Fibroblast of lung (primary cell): ENCODE measurements around the gene KNTC1. TPM values are rescaled to one million over a fixed set of nuclear protein-coding genes. Genes with fewer than 3 reads are reported as not detected.
A peak's percentile ranks its signal among the peaks of the same experiment; 100 is the strongest.

Experiments
- DNase-seq, 2 donors: peaks; one replicate each; pipeline versions ENCODE4 v3.0.0 to v3.0.0-alpha.2; 2010; ENCODE audit warnings: low read depth in 2 of 2
- H2AFZ ChIP-seq: 2 replicates; pipeline ENCODE4 v1.5.1; 2012; ENCODE audit warnings: low read length, control low read depth, inconsistent platforms
- H3K27ac ChIP-seq: 2 replicates; pipeline ENCODE4 v1.5.1; 2011; ENCODE audit warnings: low read length, control low read depth; ENCODE audit not compliant: insufficient read depth
- H3K27me3 ChIP-seq: 2 replicates; pipeline ENCODE4 v1.5.1; 2011; ENCODE audit warnings: mild to moderate bottlenecking, low read length; ENCODE audit not compliant: control insufficient read depth, insufficient read depth
- H3K36me3 ChIP-seq: 2 replicates; pipeline ENCODE4 v1.5.1; 2011; ENCODE audit warnings: low read length; ENCODE audit not compliant: control insufficient read depth, insufficient read depth
- H3K4me1 ChIP-seq: 2 replicates; pipeline ENCODE4 v1.5.1; 2011; ENCODE audit warnings: low read length; ENCODE audit not compliant: control insufficient read depth, insufficient read depth; ENCODE audit errors: extremely low read depth
- H3K4me2 ChIP-seq: 2 replicates; pipeline ENCODE4 v1.5.1; 2011; ENCODE audit warnings: low read length, control low read depth; ENCODE audit not compliant: insufficient read depth; ENCODE audit errors: extremely low read depth
- H3K4me3 ChIP-seq, 4 experiments: fragments of 200-600 bp in 1 of 4; sonication (generic) in 1 of 4; replicated peaks in 1 of 4; 2 replicates each; pipeline ENCODE4 v1.5.1; 2011 to 2016; ENCODE audit warnings: low read length in 4 of 4, low read depth in 3 of 4, mild to moderate bottlenecking in 3 of 4, control low read depth in 2 of 4, inconsistent platforms in 1 of 4, mixed read lengths in 1 of 4; ENCODE audit not compliant: insufficient read depth in 1 of 4; ENCODE audit errors: control extremely low read depth in 1 of 4
- H3K79me2 ChIP-seq: 2 replicates; pipeline ENCODE4 v1.5.1; 2012; ENCODE audit warnings: mild to moderate bottlenecking, low read length, inconsistent platforms; ENCODE audit not compliant: control insufficient read depth, insufficient read depth
- H3K9ac ChIP-seq: 2 replicates; pipeline ENCODE4 v1.5.1; 2011; ENCODE audit warnings: mild to moderate bottlenecking, low read length, control low read depth; ENCODE audit not compliant: insufficient read depth
- H3K9me3 ChIP-seq: 2 replicates; pipeline ENCODE4 v1.5.1; 2012; ENCODE audit warnings: low read depth, low read length; ENCODE audit not compliant: control insufficient read depth, insufficient read depth
- H4K20me1 ChIP-seq: 2 replicates; pipeline ENCODE4 v1.5.1; 2011; ENCODE audit warnings: low read length; ENCODE audit not compliant: control insufficient read depth, insufficient read depth; ENCODE audit errors: extremely low read depth
- CTCF ChIP-seq, 2 donors: IDR thresholded peaks in 1 of 2; conservative IDR thresholded peaks in 1 of 2; 1 replicate in 1 of 2; 2 replicates in 1 of 2; pipeline ENCODE4 v1.5.1; 2011 to 2012; ENCODE audit warnings: low read length in 2 of 2, control low read depth in 1 of 2, inconsistent platforms in 1 of 2, low read depth in 1 of 2, mild to moderate bottlenecking in 1 of 2
- EZH2 ChIP-seq: IDR thresholded peaks from 2 replicates; pipeline ENCODE4 v1.5.1; 2012; ENCODE audit warnings: low read length, control low read depth, mild to moderate bottlenecking; ENCODE audit errors: missing control alignments
- polyA plus RNA-seq, 2 donors: library from polyadenylated mRNA; depleted of rRNA in 1 of 2; stranded (reverse) in 1 of 2; unstranded in 1 of 2; fragments of >200 nt; gene quantifications; 2 replicates each; pipeline ENCODE4 v1.2.1, GENCODE V29; 2011 to 2012; ENCODE audit warnings: missing spikeins in 1 of 2
- total RNA-seq: library from RNA; depleted of rRNA; stranded (reverse); fragments of >200 nt; gene quantifications from 2 replicates; pipeline ENCODE4 v1.2.1, GENCODE V29; 2014

KNTC1 gene
- total and polyA plus RNA-seq, 2 donors (not counting 1 experiment from before 2014, with no cell fraction given): 11.0 to 14.4 TPM

- no peaks in the 10 kb centered on the region for H4K20me1 ChIP-seq
Observed at GRCh38 chr12:122659579-122659978, 132.5 kb downstream of the KNTC1 start.

GRCh38 chr12:122661246-122661645 lies 134.2 kb downstream of the KNTC1 start:
- H3K9ac ChIP-seq: no peak overlapping the region
- H4K20me1 ChIP-seq: no peaks in the 10 kb centered on the region
- TF ChIP-seq EZH2 (no peak), CTCF (conservative IDR thresholded peaks at IDR 0.05 in 1 of 2, IDR thresholded peaks at IDR 0.05 in 1 of 2; ENCODE audit: low read depth in 1 of 2, low read length in 2 of 2) (no peak)
- no peaks in the 10 kb centered on the region for H3K27me3 ChIP-seq
- no peaks in the 10 kb centered on the region for H3K79me2 ChIP-seq
- H3K4me1 ChIP-seq: no peaks in the 10 kb centered on the region
- H3K27ac ChIP-seq: no peak overlapping the region
- H2AFZ ChIP-seq: no peak overlapping the region
- H3K36me3 ChIP-seq: no peaks in the 10 kb centered on the region
- no peak overlapping the region for H3K4me2 ChIP-seq
- H3K4me3 ChIP-seq: no peak overlapping the region
- H3K9me3 ChIP-seq: no peaks in the 10 kb centered on the region
- DNase-seq: no peak

More at GRCh38 chr12:122659579-122659978, 132.5 kb downstream of the KNTC1 start:
- no peak for TF ChIP-seq CTCF (conservative IDR thresholded peaks at IDR 0.05 in 1 of 2, IDR thresholded peaks at IDR 0.05 in 1 of 2; ENCODE audit: low read depth in 1 of 2, low read length in 2 of 2)
- H3K4me3 ChIP-seq: no peak overlapping the region
- H3K9ac ChIP-seq: no peak overlapping the region
- no peaks in the 10 kb centered on the region for H3K4me1 ChIP-seq
- H3K79me2 ChIP-seq: no peaks in the 10 kb centered on the region
- no peaks in the 10 kb centered on the region for H3K36me3 ChIP-seq
- H3K27me3 ChIP-seq: no peaks in the 10 kb centered on the region
- peak in 1 of 2 donors; percentile 60 for DNase-seq
- H2AFZ ChIP-seq: no peak overlapping the region
- no peaks in the 10 kb centered on the region for H3K9me3 ChIP-seq
- no peak overlapping the region for H3K27ac ChIP-seq
- no peak overlapping the region for H3K4me2 ChIP-seq

- H3K4me3 ChIP-seq: no peak overlapping the region
- TF ChIP-seq EZH2 (no peak), CTCF (conservative IDR thresholded peaks at IDR 0.05 in 1 of 2, IDR thresholded peaks at IDR 0.05 in 1 of 2; ENCODE audit: low read depth in 1 of 2, low read length in 2 of 2) (no peak)
- no peaks in the 10 kb centered on the region for H3K4me1 ChIP-seq
- H3K9ac ChIP-seq: no peak overlapping the region
- no peak overlapping the region for H3K27ac ChIP-seq
- no peak overlapping the region for H3K4me2 ChIP-seq
- DNase-seq: no peak
- no peak overlapping the region for H2AFZ ChIP-seq
- no peaks in the 10 kb centered on the region for H4K20me1 ChIP-seq
- no peaks in the 10 kb centered on the region for H3K9me3 ChIP-seq
- H3K27me3 ChIP-seq: no peaks in the 10 kb centered on the region
- H3K79me2 ChIP-seq: no peaks in the 10 kb centered on the region
- no peaks in the 10 kb centered on the region for H3K36me3 ChIP-seq
Observed at GRCh38 chr12:122661938-122662337, 134.9 kb downstream of the KNTC1 start.
